ENCODE data around the gene PON3. TPM values are rescaled to one million over a fixed set of nuclear protein-coding genes. Genes with fewer than 3 reads are reported as not detected.

Gene PON3
- total RNA-seq, 1 experiment from 2014 or later: not detected

DNA sequence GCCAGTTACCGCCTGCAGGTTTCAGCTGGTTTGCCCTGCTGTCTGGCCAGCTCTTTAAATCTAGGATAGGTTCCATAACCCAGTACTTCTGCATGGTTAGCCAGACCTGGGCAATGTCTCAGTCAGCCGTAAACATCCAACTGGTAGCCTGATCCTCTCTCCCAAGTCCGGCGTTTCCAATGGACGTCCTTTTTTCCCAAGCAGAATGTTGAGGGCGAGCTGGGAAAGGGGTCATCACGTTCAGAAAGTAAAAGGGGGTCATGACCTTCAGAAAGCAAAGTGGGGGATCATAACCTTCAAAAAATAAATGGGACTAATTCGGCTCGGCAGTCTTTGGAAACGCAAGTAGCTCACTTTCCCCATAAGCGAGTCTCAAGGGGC is 430 bp downstream of the PON3 start:
- no peaks in the 10 kb centered on the region for H3K79me2 ChIP-seq (ENCODE audit: insufficient read depth, low read length)
- no peaks in the 10 kb centered on the region for H3K4me1 ChIP-seq (ENCODE audit: insufficient read depth, low read length)
- Mint-ChIP-seq H3K4me1 (peaks cover 2 to 4% of the 10 kb centered on the region in 2 experiments; a peak in 1 of 4 replicates), H3K27me3 (ENCODE audit: low read depth) (no peaks in the 10 kb centered on the region), H3K4me3 (no peak overlapping the region), H3K9me3 (no peaks in the 10 kb centered on the region), H3K36me3 (ENCODE audit: insufficient read depth in 1 of 3, low read depth in 3 of 3) (no peaks in the 10 kb centered on the region), H3K27ac (no peak overlapping the region)
- no peak for DNase-seq
- H3K23me2 ChIP-seq (ENCODE audit: insufficient read length, low read depth, low read length, poor library complexity, severe bottlenecking): no peaks in the 10 kb centered on the region
- H4K91ac ChIP-seq (ENCODE audit: insufficient read length, low read depth, low read length): no peak overlapping the region
- no peak overlapping the region for H2AK5ac ChIP-seq (ENCODE audit: insufficient read length, low read length)
- no peak overlapping the region for H3K56ac ChIP-seq (ENCODE audit: insufficient read length, low read depth, low read length)
- H2BK20ac ChIP-seq (ENCODE audit: low read depth, low read length, poor library complexity, severe bottlenecking): no peak overlapping the region
- H2BK12ac ChIP-seq (ENCODE audit: insufficient read length, low read depth, low read length): no peak overlapping the region
- no peak overlapping the region for H3T11ph ChIP-seq (ENCODE audit: low read length)
- H3K4me2 ChIP-seq (ENCODE audit: insufficient read depth, insufficient read length, low read length): no peak overlapping the region
- no peak overlapping the region for H3K14ac ChIP-seq (ENCODE audit: insufficient read depth, low read length)
- no peaks in the 10 kb centered on the region for H4K20me1 ChIP-seq (ENCODE audit: control insufficient read depth, insufficient read depth, insufficient read length)
- H3K9me3 ChIP-seq (ENCODE audit: control insufficient read depth, low read depth, low read length): no peaks in the 10 kb centered on the region
- no peak overlapping the region for H3K18ac ChIP-seq (ENCODE audit: insufficient read length, low read depth, low read length)
- no peak overlapping the region for H2BK15ac ChIP-seq (ENCODE audit: low read depth, low read length)
- H3K27me3 ChIP-seq (ENCODE audit: insufficient read depth, low read length): no peaks in the 10 kb centered on the region
- H3K79me1 ChIP-seq (ENCODE audit: insufficient read depth, low read depth, low read length, poor library complexity, severe bottlenecking): no peaks in the 10 kb centered on the region
- no CpG with 5 or more reads among the region's 11 CpGs for WGBS (ENCODE audit: extremely low coverage, insufficient read length, low lambda C conversion rate)
- H4K5ac ChIP-seq (ENCODE audit: insufficient read length, low read depth, low read length): no peak overlapping the region
- H2AFZ ChIP-seq (ENCODE audit: low read length): no peak overlapping the region
- no peak overlapping the region for H4K8ac ChIP-seq (replicated peaks; ENCODE audit: insufficient read length, low read depth, low read length)
- H3K23ac ChIP-seq (ENCODE audit: insufficient read length, low read depth, low read length): no peak overlapping the region
- H2BK120ac ChIP-seq (ENCODE audit: low read depth, low read length, poor library complexity, severe bottlenecking): no peak overlapping the region
- no peak overlapping the region for H2BK5ac ChIP-seq (ENCODE audit: insufficient read length, low read length)
- no peak overlapping the region for H3K9ac ChIP-seq (ENCODE audit: extremely low read depth, insufficient read length, low read length)
- H3K4ac ChIP-seq (ENCODE audit: low read depth, low read length): no peak overlapping the region
- TF ChIP-seq CTCF (conservative IDR thresholded peaks at IDR 0.05): no peak
- H3K27ac ChIP-seq (ENCODE audit: insufficient read length, low read depth, low read length): no peak overlapping the region
